C4-2B (cell line): ENCODE results near the gene TRIM47.

Source experiments
- CTCF ChIP-seq: fragments of 450-650 bp; conservative IDR thresholded peaks from 2 replicates; pipeline ENCODE4 v1.5.1; 2017; ENCODE audit warnings: mild to moderate bottlenecking
- ZFX ChIP-seq: fragments of 450-650 bp; IDR thresholded peaks from 2 replicates; pipeline ENCODE4 v1.6.1; 2017

DNA sequence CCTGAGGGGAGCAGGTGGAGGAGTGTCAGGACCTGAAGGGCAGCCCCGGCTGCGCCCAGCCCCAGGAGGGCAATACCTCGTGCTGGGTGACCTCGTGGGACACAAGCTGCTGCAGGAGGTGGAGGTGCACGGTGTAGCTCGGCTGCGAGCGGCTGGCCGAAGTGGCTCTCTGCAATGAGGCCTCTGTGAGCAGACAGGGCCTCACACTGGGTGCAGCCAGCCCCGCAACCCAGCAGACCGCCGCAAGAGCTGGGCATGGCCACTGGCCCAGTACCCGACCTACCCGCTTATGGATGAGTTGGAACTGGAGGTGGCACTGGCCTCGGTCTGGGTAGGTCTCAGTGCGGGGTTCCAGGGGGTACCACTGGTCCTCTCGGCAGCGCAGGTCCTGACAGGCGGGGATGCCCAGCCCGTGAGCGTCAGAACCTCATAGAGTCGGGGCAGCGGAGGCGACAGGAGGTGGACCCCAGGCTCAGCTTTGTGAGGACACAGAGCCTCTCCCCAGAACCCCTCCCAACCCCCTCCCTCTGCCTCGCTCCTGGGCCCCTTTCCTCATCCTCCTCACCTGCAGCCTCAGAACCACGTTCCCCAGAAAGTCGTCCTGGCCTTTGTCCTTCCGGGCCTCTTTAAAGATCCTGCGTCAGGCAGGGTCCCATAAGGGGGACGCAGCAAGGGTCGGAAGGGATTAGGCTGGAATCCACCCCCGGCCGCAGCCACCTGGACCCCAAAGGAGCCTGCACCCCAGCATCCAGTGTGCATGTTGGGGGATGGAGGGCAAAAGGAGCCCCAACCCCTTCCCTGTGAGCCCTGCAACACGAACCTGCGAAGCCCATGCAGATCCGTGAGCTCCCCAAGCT, 38.2 kb downstream of the TRIM47 start:
- no peak for TF ChIP-seq CTCF
- no peak for TF ChIP-seq ZFX
